DMS79 treated with DMSO at 0.1 percent for 48 hours (cell line): Measurements from ENCODE around the gene LMBRD2.

ENCODE experiments used
- DNase-seq: peaks from one replicate; lab custom pipeline; 2025; lab: John Stamatoyannopoulos, UW

LMBRD2 gene

DNA sequence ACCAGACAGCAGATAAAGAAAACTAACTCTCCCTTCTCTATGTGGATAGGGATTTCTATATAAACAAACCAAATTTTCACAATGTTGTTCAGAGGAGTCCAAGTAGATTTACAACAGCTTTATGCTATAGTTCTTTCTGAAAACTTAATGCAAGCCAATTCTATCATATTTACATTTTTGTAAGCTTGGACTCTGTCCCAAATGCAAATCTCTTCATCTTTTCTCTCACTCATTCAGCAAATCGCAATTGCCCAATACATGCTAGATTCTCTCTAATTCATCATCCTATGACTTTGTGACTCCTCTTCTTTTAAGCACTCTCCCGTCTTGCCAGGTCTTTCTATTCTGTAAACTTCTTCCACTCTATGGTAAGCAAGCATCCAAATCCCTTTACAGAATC lies 45.9 kb downstream of the LMBRD2 start:
- DNase-seq = no peak

DNA sequence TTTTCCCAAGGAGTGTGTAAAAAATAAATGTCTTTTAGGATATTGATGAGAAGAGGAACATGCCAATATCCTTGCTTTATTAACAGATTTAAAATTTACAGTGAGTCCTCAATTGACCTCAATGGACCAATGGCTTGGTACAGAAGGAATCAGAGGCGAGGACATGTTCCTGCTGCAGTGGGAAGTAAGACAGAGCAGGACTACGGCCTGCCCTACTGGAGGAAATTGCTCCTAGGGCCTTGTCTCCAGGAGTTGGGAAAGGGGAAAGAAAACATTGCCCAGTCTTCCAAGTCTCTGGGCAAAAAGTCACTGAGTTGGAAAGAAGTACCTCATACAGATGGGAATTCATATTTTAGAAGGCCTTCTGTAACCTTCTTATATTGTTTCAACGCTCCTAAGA lies 51.9 kb downstream of the LMBRD2 start:
- no peak for DNase-seq

DNA sequence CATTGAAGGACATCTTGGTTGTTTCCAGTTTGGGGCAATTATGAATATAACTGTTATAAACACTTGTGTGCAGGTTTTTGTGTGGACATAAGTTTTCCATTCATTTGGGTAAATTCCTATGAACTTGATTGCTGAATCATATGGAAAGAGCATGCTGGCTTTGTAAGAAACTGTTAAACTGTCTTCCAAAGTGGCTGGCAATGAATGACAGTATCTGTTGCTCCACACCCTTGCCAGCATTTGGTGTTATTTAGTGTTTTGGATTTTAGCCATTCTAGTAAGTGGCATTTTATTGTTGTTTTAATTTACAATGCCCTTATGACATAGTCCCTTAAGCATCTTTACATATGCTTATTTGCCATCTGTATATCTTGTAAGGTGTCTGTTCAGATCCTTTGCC lies 55.2 kb downstream of the LMBRD2 start:
- no peak for DNase-seq

DNA sequence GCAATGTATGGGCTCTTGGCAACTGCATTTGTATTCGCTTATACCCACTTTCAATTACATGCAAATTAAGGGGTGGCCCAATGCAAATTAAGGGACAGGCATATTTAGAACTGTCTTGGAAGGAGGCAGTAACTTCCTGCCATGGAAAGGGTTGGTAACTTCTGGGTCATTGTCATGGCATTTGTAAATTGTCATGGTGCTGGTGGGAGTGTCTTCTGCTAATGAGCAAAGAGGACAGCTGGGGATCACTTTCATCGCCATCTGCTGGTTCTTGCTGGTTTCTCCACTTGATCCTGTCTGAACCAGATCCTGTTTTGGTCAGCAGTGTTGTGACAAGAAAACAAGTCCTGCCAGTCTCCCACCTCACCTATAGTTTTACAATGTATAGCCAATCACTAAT lies 61.7 kb downstream of the LMBRD2 start:
- DNase-seq = no peak

DNA sequence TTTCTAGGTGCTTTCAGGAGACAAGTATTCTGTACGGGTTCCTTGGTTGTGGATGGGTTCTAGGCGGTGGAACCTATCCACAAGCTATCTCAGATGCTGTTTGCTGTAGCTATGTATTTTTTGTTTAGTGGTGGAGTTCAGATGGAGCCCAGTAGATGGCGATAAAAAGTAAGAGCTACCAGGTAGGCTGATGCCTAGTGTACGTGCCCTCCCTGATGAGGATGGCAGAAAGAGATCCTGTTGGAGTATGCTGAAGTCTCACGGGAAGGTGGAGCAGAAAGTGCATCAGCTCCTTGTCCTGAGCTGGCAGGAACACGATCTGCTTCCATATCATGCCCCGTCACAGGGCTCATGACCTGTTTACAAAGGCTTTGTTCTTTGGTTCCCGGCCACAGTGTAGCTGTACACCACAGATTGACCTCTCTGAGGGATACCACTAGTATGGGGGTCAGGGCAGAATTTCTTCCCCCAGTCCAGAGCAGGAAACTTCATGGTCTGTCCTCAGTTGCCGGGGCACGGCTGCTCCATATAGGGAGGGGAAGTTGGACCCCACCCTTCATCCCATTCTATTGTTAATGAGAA lies 72.4 kb downstream of the LMBRD2 start:
- DNase-seq = no peak

DNA sequence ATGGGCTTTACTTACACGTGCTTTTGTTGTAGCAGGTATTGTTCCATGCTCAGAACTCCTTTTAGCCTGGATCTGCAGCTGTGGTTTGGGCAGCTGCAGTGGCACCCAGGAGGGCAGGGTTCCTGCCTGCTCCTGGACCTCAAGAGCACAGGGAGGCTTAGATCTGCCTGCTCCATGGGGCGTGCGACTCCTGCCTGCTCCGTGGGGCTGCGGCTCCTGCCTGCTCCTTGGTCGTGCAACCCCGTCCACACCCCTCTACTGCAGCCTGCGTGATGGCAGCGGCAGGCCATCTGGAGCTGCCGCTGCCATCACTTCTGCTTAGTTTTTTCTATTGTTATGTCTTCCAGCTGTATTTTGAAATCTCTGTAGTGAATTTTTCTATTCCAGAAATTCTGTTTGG lies 73.3 kb downstream of the LMBRD2 start:
- no peak for DNase-seq

DNA sequence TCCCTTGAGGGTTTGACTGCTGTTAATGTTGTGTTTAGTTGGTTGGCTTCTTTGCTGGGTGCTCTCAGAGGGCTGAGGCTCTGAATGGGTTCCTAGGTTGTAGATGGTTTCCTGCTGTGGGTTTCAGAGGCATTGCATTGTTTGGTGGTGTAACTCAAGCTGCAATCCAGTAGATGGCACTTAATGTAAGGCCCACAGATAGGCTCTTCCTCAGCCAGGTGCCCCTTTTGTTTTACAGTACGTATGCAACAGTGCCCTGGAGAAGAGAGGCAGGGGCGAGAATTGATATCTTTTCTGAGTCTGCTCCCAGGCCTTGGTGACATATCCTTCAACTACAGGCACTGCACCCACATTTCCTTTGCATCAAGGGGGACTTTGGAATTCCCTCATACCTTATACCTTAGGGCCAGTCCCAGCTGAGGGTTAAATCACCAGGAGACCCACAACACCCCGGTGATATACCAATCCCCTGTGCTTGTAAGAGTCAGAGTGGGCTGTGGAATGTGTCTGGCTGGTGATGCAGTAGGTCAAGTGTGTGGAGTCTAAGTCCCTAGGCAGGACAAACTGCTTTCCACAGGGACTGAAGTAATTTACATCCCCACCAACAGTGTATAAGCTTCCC lies 78.0 kb downstream of the LMBRD2 start:
- DNase-seq = no peak

DNA sequence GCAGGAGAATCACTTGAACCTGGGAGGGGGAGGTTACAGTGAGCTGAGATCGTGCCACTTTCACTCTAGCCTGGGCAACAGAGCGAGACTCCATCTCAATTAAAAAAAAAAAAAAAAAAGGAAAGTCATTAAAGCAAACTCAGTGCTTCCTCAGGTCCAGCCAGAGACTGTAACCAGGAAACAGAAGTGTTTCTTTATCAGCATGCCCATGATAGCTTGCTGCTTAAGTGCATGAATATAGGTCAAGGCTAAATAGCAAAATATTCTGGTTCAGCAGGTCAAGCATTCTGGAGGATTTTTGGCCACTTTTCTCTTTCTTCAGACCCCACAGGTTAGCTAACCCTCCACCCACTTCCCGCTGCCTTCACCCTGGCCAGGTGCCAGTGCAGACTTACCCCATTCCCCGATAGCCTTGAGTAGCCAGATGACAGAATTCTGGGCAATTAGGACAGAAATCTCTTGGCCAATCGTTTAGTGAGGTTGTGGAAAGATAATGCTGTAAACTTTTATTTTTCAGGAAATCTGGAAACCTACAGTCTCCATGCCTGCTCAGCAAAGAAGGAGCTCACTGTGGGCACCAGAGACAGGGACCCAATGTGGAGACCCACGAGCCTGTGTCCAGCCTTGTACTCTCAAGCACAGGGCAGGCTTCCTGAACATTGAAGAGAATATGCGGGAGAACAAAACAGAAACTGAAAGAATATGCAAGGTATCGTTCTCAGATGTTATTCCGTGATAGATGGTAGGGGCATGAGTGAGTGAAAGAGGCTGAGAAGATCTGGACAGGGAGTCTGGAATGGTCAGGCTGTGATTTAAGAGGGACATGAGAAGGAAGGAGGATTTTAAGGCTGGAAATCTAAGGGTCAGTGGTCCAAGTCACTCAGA lies 80.8 kb downstream of the LMBRD2 start:
- no peak for DNase-seq

DNA sequence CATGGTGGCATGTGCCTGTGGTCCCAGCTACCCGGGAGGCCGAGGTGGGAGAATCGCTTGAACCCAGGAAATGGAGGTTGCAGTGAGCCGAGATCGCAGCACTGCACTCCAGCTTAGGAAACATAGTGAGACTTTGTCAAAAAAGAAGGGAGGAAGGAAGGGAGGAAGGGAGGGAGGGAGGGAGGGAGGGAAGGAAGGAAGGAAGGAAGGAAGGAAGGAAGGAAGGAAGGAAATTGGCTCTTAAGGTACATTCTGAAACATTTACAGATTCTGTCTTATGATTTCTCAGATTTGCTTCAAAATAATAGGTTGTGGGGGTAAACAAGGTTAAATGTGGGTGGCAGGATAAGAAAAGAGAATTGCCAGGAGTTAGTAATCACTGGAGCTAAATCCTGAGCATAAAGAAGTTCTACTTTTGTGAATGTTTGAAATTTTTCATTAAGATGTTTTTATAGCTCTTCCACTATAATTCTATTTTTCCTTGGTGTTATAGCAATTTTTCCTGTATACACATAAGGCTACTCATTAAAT lies 82.9 kb downstream of the LMBRD2 start:
- no peak for DNase-seq

DNA sequence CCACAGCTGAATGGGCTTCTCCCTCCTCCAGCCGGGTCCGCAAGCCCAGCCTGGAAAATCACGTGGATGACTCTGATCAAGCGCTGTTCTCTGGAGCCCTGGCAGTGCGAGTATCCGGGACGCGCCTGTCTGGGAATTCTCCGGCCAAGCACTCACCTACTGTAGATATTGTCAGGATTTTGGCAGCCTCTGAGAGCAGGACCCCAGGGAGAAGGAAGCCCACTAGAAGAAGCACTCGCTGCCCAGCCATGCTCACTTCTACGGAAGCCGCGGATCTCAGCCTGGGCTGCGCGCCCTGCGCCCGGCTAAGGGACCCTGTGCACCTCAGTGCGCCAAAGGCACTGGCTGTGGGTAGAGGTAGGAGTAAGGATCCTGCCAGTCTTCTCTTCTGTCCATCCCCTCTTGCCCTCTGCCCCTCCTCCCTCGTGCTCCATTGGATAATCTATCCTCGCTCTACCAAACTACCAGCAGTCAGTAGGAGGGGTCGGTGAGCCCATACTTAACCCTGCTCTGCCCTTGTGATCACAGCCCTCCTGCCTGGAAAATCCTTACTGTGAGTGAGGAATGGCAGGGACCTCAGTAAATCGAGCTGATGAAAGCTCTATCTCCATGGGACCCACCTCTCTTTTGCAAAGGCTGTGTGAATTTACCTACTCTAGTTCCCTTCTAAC lies 85.0 kb downstream of the LMBRD2 start, which contains the start of gene UGT3A2:
Gene UGT3A2, minus strand, starts transcription at position 343 of the 671 bp plus-strand sequence. Its CDS starts 93 bp downstream, at position 250.
- peak; percentile 66 for DNase-seq

DNA sequence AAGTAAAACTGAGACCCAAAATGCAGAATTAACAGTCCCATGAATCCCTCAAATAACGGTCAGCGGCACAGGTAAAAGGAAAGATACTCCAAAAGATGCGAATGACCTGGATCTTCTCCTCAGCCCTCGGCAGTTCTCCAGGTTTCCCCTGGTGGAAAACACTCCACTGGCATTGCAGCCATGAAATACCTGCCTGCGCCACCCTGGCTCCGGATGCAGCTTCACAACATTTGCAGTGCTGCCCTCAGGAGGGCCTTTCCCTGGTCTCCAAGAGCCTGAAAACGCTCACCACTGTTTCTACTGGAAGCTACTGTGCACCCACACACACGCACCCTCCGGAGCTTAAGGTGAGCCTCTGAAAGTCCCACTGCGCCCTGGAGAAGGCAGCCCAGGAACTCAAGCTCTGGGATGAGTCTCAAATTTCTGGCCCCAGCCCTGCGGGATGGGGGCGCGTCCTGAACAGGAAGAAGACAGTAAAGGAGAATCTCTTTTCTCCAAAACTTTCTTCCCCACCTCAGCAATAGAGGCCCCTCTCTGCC lies 85.6 kb downstream of the LMBRD2 start:
- no peak for DNase-seq

DNA sequence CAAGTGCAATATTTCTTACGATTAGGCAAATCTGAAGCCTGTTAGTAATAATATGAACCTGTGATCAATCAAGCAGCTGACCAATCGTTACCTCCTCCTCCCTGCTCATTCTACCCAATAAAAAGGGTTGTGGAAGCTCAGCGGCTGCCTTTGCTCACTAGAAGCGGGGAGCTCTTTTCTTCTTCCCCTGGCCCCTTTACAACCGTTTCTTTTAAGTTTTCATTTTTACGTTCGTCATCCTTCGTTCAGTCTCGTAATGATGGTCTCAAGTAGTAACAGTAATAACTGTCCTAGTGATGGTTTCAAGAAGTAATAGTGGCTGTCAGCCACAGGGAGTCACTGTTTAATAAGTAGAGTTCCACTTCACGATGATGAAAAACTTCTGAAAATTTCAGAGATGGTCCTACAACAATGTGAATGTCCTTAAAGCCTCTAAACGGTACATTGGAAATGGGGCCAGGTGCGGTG lies 91.2 kb downstream of the LMBRD2 start:
- no peak for DNase-seq

DNA sequence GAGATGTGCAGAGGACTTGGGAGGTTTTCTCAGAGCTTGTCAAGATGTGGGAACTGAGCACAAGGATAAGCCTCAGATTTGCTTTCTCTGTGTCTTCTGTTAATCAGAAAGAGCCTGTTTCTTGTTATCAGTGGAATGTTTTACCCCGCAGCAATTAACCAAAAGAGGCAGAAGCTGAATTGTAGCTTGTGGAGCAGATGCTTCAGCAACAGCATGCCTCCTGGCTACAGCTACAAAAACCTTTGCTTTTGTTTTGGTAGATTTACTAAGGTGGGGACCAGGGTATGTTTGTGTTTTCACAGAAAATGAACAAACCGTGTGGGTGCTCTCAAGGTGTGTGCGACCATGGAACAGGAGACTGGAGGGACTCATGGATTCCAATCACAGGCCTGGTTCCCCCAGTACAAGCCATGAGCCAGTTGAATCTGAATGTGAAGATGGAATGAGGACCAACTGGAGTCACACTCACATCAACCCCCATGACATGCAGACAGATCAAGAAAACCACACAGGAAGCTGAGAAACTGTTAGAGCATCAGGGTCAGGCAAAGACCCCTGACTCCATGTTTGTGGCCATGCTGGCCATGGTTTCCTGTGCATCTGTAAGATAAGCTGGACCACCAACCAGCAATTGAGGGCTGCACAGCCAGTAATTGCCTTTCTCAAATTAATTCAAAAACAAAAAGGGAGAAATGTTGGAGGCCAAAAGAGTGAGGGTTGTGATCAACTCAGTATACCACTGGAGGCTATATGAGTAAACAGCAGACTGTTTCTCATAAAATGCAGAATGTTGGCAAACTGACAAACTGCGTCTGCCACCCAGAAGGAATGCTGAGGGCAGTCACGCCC lies 91.9 kb downstream of the LMBRD2 start:
- DNase-seq = no peak

DNA sequence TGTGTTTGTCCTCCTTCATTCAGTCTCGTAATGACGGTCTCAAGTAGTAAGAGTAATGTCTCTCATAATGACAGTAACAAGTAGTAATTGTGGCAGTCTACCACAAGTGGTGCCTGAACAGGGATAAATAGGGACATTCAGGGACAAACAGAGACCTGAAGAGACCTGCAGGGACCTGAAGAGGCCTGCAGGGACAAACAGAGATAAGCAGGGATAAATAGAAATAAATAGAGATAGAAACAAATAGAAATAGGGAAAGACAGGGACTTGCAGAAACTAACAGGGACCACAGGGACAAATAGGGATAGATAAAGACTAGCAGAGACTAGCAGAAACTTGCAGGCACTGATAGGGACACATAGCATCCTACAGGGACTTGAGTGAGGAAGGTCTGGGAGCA lies 92.9 kb downstream of the LMBRD2 start:
- no peak for DNase-seq

DNA sequence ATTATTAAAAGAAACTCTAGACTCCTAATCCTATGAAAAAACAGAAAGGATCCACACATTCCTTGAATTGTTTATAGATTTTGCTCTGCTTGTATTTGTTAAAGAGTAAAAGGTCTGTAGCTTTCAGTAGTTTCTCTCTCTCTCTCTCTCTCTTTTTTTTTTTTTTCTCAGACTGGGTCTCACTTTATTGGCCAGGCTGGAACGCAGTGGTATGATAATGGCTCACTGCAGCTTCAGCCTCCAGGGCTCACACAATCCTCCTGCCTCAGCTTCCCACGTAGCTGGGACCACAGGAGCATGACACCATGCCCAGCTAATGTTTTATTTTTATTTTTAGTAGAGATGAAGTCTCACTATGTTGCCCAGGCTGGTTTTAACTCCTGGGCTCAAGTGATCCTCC lies 94.3 kb downstream of the LMBRD2 start:
- DNase-seq = no peak

DNA sequence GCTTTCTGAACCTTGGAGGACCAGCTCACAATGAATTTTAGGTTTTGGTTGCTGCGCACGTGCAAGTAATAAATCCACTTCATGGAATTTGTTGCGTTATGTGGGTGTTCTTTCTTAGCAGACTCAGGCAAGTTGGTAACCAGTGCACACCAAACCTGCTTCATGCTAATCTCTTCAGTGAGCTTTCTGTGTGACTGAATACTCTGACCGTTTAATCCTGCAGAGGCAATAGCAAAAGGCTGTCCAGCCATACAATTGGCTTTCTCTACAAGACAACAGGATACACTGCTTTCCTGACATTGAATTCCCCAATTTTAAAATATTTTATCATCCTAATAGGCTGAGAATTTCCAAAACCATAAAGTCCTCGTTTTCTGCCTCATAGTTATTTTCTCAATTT lies 95.3 kb downstream of the LMBRD2 start:
- DNase-seq = no peak

DNA sequence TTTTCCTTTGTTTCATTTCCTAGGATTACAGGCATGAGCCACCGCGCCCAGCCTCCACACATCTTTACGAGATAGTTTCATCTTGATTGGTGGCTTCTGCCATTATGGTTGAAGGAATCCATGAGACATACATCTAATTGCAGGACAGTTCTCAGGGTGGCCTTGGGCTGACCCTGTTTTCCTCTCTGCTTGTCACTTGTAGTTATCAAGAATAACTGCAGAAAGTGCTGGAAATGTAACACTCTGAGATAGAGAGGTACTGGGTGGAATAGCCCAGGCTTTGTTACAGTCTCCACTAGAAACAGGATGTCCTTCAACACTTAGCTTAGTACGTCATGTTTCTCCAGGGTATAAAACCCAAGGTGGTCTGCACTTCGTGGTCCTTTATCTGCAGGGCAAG lies 95.7 kb downstream of the LMBRD2 start:
- no peak for DNase-seq

DNA sequence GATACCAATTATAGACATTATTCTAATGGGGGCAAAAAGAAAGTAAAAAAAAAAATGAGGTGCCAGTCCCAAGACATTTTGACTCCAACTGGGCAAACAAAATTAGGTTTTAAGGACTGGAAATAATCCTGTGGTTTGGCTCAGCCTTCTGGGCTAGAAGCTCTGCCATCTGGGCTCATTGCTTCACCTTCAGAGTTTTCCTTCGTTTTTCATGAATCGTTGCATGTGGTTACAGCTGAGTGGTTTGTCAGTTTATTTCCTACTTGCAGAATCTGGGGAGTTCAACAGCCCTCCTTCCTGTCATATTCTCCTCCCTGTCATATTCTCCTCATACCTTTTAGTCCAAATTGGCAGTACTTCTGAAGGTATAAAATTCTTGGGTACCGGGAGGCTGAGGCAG lies 97.0 kb downstream of the LMBRD2 start:
- peak; percentile 84 for DNase-seq

DNA sequence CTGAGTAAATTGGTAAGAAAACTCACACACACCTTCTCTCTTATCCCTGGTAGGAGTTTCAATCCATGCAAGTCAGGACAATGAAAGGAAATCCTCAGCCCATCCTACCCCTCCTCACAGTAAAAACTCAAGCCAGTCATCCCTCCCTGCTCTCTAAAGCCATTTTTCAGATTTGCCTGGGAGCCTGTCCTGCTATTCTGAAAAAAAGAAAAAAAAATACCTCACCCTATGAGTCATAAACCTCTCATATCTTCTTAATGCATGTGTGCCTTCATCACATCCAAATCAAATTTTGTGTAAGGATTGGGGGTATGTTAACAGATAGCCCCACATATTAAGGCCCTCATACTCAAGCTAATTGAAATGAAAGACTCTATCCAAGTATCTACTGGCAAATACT lies 99.1 kb downstream of the LMBRD2 start:
- DNase-seq = peak; percentile 45

DNA sequence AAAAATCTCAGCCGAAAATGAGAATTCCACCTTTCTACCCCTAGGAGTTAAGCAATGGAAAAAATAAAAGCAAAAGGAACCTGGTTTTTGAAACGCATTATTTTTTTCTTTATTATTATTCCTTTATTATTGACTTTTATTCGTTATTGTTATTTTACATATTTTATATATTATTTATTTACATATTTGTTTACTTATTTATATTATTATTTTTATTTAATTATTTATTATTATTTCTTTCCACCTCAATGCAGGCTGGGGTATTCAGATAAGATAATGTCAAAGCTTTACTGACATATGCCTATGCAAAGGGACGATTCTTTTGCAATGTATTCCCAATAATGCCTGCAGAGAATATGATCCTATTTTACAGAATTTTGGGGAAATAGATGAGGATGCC lies 101.7 kb downstream of the LMBRD2 start:
- DNase-seq = no peak
